K562 (cell line): Measurements from ENCODE around the gene BANK1. TPM values are rescaled to one million over a fixed set of nuclear protein-coding genes. Genes with fewer than 3 reads are reported as not detected.

ENCODE experiments used
- ATAC-seq: fragments of 200-7000 bp; cut with Tn5 transposase; 3 replicates; pipeline ENCODE4 v1.9.1; 2020; ENCODE audit warnings: moderate library complexity
- BruUV-seq: library from RNA; stranded (reverse); fragments of 400-500 nt; replicated peaks from 2 replicates; lab custom pipeline; 2021; lab: Mats Ljungman, UMichigan
- CTCF ChIA-PET: fragments of 300-600 bp; formaldehyde crosslinking; extraction: SDS; loops from one replicate; lab custom pipeline; 2021; ENCODE audit warnings: low intra/inter-chr PET ratio; lab: Yijun Ruan, JAX
- POLR2A ChIA-PET: fragments of 300-600, 350-650 bp; sonication (Branson Sonifier 250); formaldehyde crosslinking; extraction: SDS; loops from one replicate; lab custom pipeline; 2021; ENCODE audit warnings: antibody characterized with exemption, inconsistent platforms; lab: Yijun Ruan, JAX
- DNase-seq, 4 experiments: peaks; one replicate each; pipeline versions ENCODE4 v3.0.0 to v3.0.0-alpha.2; 2011 to 2018; ENCODE audit warnings: low spot score in 3 of 4, mixed read lengths in 3 of 4; ENCODE audit errors: extremely low read depth in 1 of 4
- FAIRE-seq: peaks from 2 replicates; lab custom pipeline; 2011; peaks lifted over from hg19 to GRCh38; lab: Jason Lieb, UNC
- H2AFZ ChIP-seq: 2 replicates; pipeline ENCODE4 v1.6.0; 2011; ENCODE audit warnings: low read depth, low read length, control low read depth, inconsistent platforms
- H3K27ac ChIP-seq: fragments of 200-600 bp; 3 replicates; pipeline ENCODE4 v1.8.0; 2011; ENCODE audit warnings: low read depth, mild to moderate bottlenecking, control low read depth, inconsistent platforms, low read length, moderate library complexity, mixed read lengths; ENCODE audit errors: extremely low read depth
- H3K27me3 ChIP-seq, 2 experiments: fragments of 300-600 bp in 1 of 2; 2 replicates in 1 of 2; 3 replicates in 1 of 2; pipeline versions ENCODE4 v1.6.0 to v1.8.0; 2011; ENCODE audit warnings: inconsistent platforms in 2 of 2, low read length in 2 of 2, mild to moderate bottlenecking in 1 of 2, mixed read lengths in 1 of 2, moderate library complexity in 1 of 2; ENCODE audit not compliant: control insufficient read depth in 2 of 2, insufficient read depth in 2 of 2
- H3K36me3 ChIP-seq: fragments of 300-600 bp; 3 replicates; pipeline ENCODE4 v1.8.0; 2011; ENCODE audit warnings: mild to moderate bottlenecking, low read length, inconsistent platforms; ENCODE audit not compliant: control insufficient read depth, insufficient read depth
- H3K4me1 ChIP-seq, 2 experiments: fragments of 200-600 bp in 1 of 2; replicated peaks in 1 of 2; 2 replicates in 1 of 2; 3 replicates in 1 of 2; pipeline versions ENCODE4 v1.5.1 to v1.8.0; 2011; ENCODE audit warnings: inconsistent platforms in 2 of 2, low read length in 2 of 2, mild to moderate bottlenecking in 1 of 2, mixed read lengths in 1 of 2, moderate library complexity in 1 of 2; ENCODE audit not compliant: control insufficient read depth in 2 of 2, insufficient read depth in 2 of 2
- H3K4me2 ChIP-seq: 2 replicates; pipeline ENCODE4 v1.6.1; 2011; ENCODE audit warnings: low read length, control low read depth, inconsistent platforms, mixed read lengths; ENCODE audit not compliant: insufficient read depth
- H3K4me3 ChIP-seq: fragments of 200-600 bp; sonication (generic), shearing (Covaris generic); 2 replicates; pipeline ENCODE4 v1.5.1; 2016; ENCODE audit warnings: control low read depth, inconsistent platforms
- H3K79me2 ChIP-seq: fragments of 200-600 bp; 3 replicates; pipeline ENCODE4 v1.8.0; 2011; ENCODE audit warnings: low read length, inconsistent platforms; ENCODE audit not compliant: control insufficient read depth, insufficient read depth
- H3K9ac ChIP-seq, 2 experiments: 2 replicates each; pipeline versions ENCODE4 v1.6.0 to v1.6.1; 2011; ENCODE audit warnings: low read depth in 2 of 2, low read length in 2 of 2, control low read depth in 1 of 2, inconsistent platforms in 1 of 2, mild to moderate bottlenecking in 1 of 2, mixed read lengths in 1 of 2; ENCODE audit not compliant: insufficient read depth in 1 of 2
- H3K9me1 ChIP-seq: one replicate; pipeline ENCODE4 v1.6.0; 2011; ENCODE audit warnings: inconsistent platforms, mild to moderate bottlenecking, low read length, moderate library complexity; ENCODE audit not compliant: control insufficient read depth, insufficient read depth
- H3K9me3 ChIP-seq: replicated peaks from 2 replicates; pipeline ENCODE4 v1.5.1; 2011; ENCODE audit warnings: low read depth, low read length, inconsistent platforms; ENCODE audit not compliant: control insufficient read depth, insufficient read depth
- H4K20me1 ChIP-seq: replicated peaks from 2 replicates; pipeline ENCODE4 v1.6.1; 2011; ENCODE audit warnings: low read length, inconsistent platforms, mixed read lengths; ENCODE audit not compliant: control insufficient read depth, insufficient read depth
- EHMT2 ChIP-seq: fragments of 450-650 bp; IDR thresholded peaks from 2 replicates; pipeline ENCODE4 v1.6.1; 2018; ENCODE audit warnings: antibody characterized with exemption
- FOS ChIP-seq: IDR thresholded peaks from 3 replicates; pipeline ENCODE4 v1.6.1; 2011; ENCODE audit not compliant: insufficient read length; ENCODE audit errors: extremely low read depth
- FOXK1 ChIP-seq: sonication (generic); formaldehyde crosslinking; IDR thresholded peaks from 2 replicates; pipeline ENCODE4 v1.8.0; 2022; ENCODE audit warnings: missing genetic modification reagents, mild to moderate bottlenecking, borderline replicate concordance
- HLTF ChIP-seq: fragments of 450-650 bp; IDR thresholded peaks from 2 replicates; pipeline ENCODE4 v1.6.1; 2016
- MAFK ChIP-seq: IDR thresholded peaks from 2 replicates; pipeline ENCODE4 v1.6.1; 2011; ENCODE audit warnings: low read length, improper control_type of control experiment
- MIER1 ChIP-seq: fragments of 450-650 bp; IDR thresholded peaks from 2 replicates; pipeline ENCODE4 v1.6.1; 2016; ENCODE audit warnings: antibody characterized with exemption, mild to moderate bottlenecking, low read depth
- NFATC3 ChIP-seq: fragments of 450-650 bp; IDR thresholded peaks from 2 replicates; pipeline ENCODE4 v1.6.1; 2017; ENCODE audit warnings: mild to moderate bottlenecking
- NFIC ChIP-seq: fragments of 450-650 bp; IDR thresholded peaks from 2 replicates; pipeline ENCODE4 v1.6.1; 2017; ENCODE audit warnings: mild to moderate bottlenecking, inconsistent platforms
- RBM17 ChIP-seq: fragments of 200-400 bp; formaldehyde crosslinking; IDR thresholded peaks from 2 replicates; pipeline ENCODE4 v1.6.1; 2017; ENCODE audit warnings: low read depth, mild to moderate bottlenecking, low read length, borderline replicate concordance
- XRCC5 ChIP-seq: fragments of 200-400 bp; formaldehyde crosslinking; IDR thresholded peaks from 2 replicates; pipeline ENCODE4 v1.6.1; 2017; ENCODE audit warnings: low read depth, mild to moderate bottlenecking, low read length
- YBX1 ChIP-seq: fragments of 450-650 bp; IDR thresholded peaks from 2 replicates; pipeline ENCODE4 v1.7.1; 2016; ENCODE audit warnings: mild to moderate bottlenecking
- ZNF3 ChIP-seq: fragments of 250-450 bp; sonication (Bioruptor Pico); IDR thresholded peaks from 2 replicates; pipeline ENCODE4 v1.5.0; 2021; ENCODE audit warnings: mild to moderate bottlenecking, moderate library complexity
- in situ Hi-C: fragments of 300-500 bp; cut with MboI; formaldehyde crosslinking; loops from 4 replicates; pipeline ENCODE4 v1.15.0; 2018; ENCODE audit warnings: inconsistent platforms, mixed read lengths
- intact Hi-C: fragments of 100-400 bp; cut with micrococcal nuclease; formaldehyde crosslinking; loops from 2 replicates; pipeline ENCODE4 v1.14.2; 2022
- polyA plus RNA-seq, 8 experiments: library from polyadenylated mRNA; depleted of rRNA in 4 of 8; stranded (reverse) in 5 of 8; unstranded in 3 of 8; fragments of >200 nt; fragmentation: Nextera tagmentation in 2 of 8; fragmentation: Illumina TruSeq in 1 of 8; extraction: Ambion mirVana in 2 of 8; extraction: Trizol in 1 of 8; gene quantifications; 2 replicates each; pipeline versions ENCODE4 v1.2.1 to v1.2.3, GENCODE V29; 2011 to 2014; ENCODE audit warnings: inconsistent platforms in 1 of 8, missing spikeins in 1 of 8
- total RNA-seq, 7 experiments: library from RNA; depleted of rRNA in 6 of 7; stranded (reverse); fragments of >200 nt in 6 of 7; fragmentation: Illumina TruSeq in 2 of 7; extraction: Trizol in 2 of 7; gene quantifications; 2 replicates each; pipeline versions ENCODE4 v1.2.1 to v1.2.3, GENCODE V29; 2011 to 2021; ENCODE audit warnings: low replicate concordance in 1 of 7
- TF ChIP-seq, protein P1 (sequence below): sonication (generic); formaldehyde crosslinking; IDR thresholded peaks from 2 replicates; pipeline ENCODE4 v1.8.0; 2022; ENCODE audit warnings: missing genetic modification reagents, mild to moderate bottlenecking, borderline replicate concordance
- TF ChIP-seq, protein P2 (sequence below): fragments of 250-450 bp; sonication (Bioruptor Pico); IDR thresholded peaks from 2 replicates; pipeline ENCODE4 v1.4.0; 2020; ENCODE audit warnings: mild to moderate bottlenecking

The BANK1 gene
- total and polyA plus RNA-seq, 9 of the 15 experiments (the other 6 are each of a cell fraction or from before 2014, with no cell fraction given), result not detected

DNA sequence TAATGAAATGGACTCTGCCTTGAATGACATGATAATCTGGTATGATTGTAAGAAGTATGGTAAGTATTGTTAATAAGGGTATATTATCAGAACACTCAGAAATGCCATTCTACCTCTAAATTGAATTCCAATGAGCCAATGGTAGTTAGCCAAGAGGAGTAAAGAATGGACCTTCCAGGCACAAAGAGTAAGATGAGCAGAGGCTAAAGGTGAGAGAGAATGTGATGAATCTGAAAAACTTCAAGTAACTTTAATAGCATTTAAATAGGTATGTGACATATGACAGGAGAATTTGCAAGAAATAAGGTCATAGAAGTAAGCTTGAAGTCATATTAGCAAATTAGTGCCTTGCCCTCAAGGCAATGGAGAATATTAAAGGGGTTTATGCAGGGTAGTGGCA, 152.4 kb downstream of the BANK1 start:
- FAIRE-seq, result no peak
- H3K79me2 ChIP-seq, result no peaks in the 10 kb centered on the region

More for the DNA sequence above, 152.4 kb downstream of the BANK1 start:
- no peak overlapping the region for H2AFZ ChIP-seq
- no TSS peak for BruUV-seq
- H4K20me1 ChIP-seq, result no peaks in the 10 kb centered on the region
- H3K4me1 ChIP-seq, result no peaks in the 10 kb centered on the region
- in situ Hi-C loops, result no loop called here
- POLR2A ChIA-PET, result no interaction called here
- no peak overlapping the region for H3K4me3 ChIP-seq
- ATAC-seq, result no peak
- CTCF ChIA-PET, result no interaction called here
- no peak for DNase-seq
- no peaks in the 10 kb centered on the region for H3K9me1 ChIP-seq
- no peaks in the 10 kb centered on the region for H3K9me3 ChIP-seq
- intact Hi-C loops, result no loop called here
- no peaks in the 10 kb centered on the region for H3K36me3 ChIP-seq
- no peak overlapping the region for H3K9ac ChIP-seq
- H3K4me2 ChIP-seq, result no peak overlapping the region
- no peaks in the 10 kb centered on the region for H3K27me3 ChIP-seq
- TF ChIP-seq FOS (no peak), YBX1 (no peak), MAFK (no peak), HLTF (no peak), EHMT2 (no peak), NFIC (no peak), ZNF3 (no peak), NFATC3 (no peak), FOXK1 (CRISPR knock-in tag) (no peak), RBM17 (no peak), XRCC5 (no peak), MIER1 (no peak)
- TF ChIP-seq, protein P1, sequence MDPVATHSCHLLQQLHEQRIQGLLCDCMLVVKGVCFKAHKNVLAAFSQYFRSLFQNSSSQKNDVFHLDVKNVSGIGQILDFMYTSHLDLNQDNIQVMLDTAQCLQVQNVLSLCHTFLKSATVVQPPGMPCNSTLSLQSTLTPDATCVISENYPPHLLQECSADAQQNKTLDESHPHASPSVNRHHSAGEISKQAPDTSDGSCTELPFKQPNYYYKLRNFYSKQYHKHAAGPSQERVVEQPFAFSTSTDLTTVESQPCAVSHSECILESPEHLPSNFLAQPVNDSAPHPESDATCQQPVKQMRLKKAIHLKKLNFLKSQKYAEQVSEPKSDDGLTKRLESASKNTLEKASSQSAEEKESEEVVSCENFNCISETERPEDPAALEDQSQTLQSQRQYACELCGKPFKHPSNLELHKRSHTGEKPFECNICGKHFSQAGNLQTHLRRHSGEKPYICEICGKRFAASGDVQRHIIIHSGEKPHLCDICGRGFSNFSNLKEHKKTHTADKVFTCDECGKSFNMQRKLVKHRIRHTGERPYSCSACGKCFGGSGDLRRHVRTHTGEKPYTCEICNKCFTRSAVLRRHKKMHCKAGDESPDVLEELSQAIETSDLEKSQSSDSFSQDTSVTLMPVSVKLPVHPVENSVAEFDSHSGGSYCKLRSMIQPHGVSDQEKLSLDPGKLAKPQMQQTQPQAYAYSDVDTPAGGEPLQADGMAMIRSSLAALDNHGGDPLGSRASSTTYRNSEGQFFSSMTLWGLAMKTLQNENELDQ, result no peak
- TF ChIP-seq, protein P2, sequence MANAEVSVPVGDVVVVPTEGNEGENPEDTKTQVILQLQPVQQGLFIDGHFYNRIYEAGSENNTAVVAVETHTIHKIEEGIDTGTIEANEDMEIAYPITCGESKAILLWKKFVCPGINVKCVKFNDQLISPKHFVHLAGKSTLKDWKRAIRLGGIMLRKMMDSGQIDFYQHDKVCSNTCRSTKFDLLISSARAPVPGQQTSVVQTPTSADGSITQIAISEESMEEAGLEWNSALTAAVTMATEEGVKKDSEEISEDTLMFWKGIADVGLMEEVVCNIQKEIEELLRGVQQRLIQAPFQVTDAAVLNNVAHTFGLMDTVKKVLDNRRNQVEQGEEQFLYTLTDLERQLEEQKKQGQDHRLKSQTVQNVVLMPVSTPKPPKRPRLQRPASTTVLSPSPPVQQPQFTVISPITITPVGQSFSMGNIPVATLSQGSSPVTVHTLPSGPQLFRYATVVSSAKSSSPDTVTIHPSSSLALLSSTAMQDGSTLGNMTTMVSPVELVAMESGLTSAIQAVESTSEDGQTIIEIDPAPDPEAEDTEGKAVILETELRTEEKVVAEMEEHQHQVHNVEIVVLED, result no peak
- TF ChIP-seq, all 486 proteins: peak for 0
- H3K27ac ChIP-seq, result no peak overlapping the region
